ENCODE measurements around the gene RPS19BP1. TPM values are rescaled to one million over a fixed set of nuclear protein-coding genes. Genes with fewer than 3 reads are reported as not detected.

RPS19BP1 gene, protein sequence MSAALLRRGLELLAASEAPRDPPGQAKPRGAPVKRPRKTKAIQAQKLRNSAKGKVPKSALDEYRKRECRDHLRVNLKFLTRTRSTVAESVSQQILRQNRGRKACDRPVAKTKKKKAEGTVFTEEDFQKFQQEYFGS
- total RNA-seq, result 100 to 1,000 TPM; 186 to 264 TPM

DNA sequence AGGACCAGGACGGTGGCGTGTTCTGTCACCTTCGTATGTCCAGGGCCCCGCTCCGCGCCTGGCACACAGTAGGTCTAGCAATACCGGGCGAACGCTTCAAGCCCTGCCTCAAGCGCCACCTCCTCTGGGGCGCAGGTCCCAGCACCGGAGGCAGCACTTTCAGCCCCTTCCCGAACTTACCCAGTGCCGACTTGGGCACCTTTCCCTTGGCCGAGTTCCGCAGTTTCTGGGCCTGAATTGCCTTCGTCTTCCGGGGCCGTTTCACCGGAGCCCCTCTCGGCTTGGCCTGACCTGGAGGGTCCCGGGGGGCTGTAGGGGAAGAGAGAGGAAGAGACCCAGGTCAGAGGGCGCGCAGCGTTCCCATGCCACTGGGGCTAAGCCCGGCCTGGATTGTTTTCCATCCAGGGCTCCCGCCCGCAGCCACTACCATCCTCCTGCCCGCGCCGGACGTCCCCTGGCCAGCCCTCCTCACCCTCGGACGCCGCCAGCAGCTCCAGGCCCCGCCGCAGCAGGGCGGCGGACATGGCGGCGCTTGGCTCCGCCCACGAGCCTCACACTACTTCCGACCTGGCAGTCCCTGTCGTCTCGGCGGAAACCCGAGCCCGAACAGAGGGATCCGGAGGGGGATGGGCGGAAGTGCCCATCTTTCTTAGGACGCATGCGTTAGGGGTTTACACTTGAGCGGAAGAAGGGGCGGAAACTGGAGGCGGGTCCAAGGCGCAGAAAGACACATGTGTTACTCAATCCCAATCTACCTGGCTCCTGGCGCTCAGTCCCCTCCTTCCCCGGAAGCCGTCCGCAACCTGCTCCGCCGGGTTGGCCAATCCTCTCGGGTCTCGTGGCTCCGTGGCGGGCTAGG is at the start of gene RPS19BP1:
Gene RPS19BP1, minus strand, starts transcription at position 534 of the 859 bp plus-strand sequence. Its CDS starts 10 bp downstream, at position 524.
- under 1% methylated on average over 57 of the region's 67 CpGs for WGBS
- Histone ChIP-seq H3K4me1 (replicated peaks) (peaks cover 34% of the 10 kb centered on the region), H3K27me3 (replicated peaks; ENCODE audit: insufficient read depth) (no peaks in the 10 kb centered on the region), H3K4me3 (peak within 1 kb of the TSS; percentile 63 to 94), H3K9me3 (no peaks in the 10 kb centered on the region), H3K27ac (peak within 1 kb of the TSS; percentile 85 to 90), H3K36me3 (peaks cover 0 to 5% of the 10 kb centered on the region in 2 donors)
- intact Hi-C loops (cut with DNase I), result loop anchor here (5.0 to 10.0 kb wide), 2 partner anchors 510 to 812 kb away; partner anchors contain the start of gene ADSL
- TF ChIP-seq POLR2AphosphoS5 (IDR thresholded peaks at IDR 0.05) (peak; percentile 100), CTCF (IDR thresholded peaks at IDR 0.05) (peak in 1 of 4 experiments; percentile 20), POLR2A (IDR thresholded peaks at IDR 0.05) (peak; percentile 87)
- DNase-seq (ENCODE audit: low spot score), result peak; percentile 100

DNA sequence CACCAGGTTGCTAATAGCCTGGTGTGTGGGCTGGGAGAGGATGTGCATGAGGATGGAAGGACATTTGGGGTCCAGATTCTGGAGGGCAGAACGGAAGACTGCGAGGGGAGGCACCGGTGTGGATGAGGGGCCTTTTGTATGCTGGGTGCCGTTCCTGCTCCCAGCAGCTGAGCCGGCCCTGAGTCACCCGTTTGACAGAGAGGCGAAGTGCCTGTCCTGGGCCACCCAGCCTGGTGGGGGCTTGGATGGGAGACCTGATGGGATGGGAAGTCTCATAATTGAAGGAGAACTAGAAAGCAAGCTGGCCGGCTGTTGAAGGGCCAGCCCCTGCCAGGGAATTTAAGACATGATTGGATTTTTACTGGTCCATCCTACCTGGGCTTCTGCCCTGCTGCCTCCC is 48.8 kb upstream of the RPS19BP1 start:
- H3K27ac ChIP-seq, result no peak overlapping the region
- no peaks in the 10 kb centered on the region for H3K9me3 ChIP-seq
- intact Hi-C loops (cut with DNase I), result no loop called here
- H3K36me3 ChIP-seq, result no peaks in the 10 kb centered on the region
- 95% methylated on average over 8 of the region's 8 CpGs for WGBS
- TF ChIP-seq POLR2A (IDR thresholded peaks at IDR 0.05) (no peak), CTCF (IDR thresholded peaks at IDR 0.05) (no peak), POLR2AphosphoS5 (IDR thresholded peaks at IDR 0.05) (no peak)
- no peaks in the 10 kb centered on the region for H3K27me3 ChIP-seq (replicated peaks; ENCODE audit: insufficient read depth)
- no peak for DNase-seq (ENCODE audit: low spot score)
- H3K4me1 ChIP-seq (replicated peaks), result no peaks in the 10 kb centered on the region
- H3K4me3 ChIP-seq, result no peak overlapping the region

DNA sequence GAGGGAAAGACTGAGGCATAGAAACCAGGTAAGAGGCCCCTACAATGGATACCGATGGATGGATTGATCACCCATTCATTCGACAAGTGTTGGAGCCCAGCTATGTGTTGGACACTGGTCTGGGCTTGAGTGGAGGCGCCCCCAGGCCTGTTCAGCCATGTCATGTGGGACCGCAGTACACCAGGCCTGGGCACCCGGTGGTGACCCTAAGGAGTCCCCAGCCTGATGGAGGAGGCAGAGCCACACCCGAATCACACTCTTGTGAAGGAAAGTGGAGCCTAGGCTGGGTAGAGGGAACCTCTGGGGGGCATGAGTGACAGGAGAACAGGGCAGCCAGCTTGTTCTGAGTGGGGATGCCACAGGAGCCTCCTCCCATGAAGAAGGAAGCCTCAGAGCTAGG is 48.2 kb upstream of the RPS19BP1 start:
- H3K9me3 ChIP-seq, result no peaks in the 10 kb centered on the region
- no peak for DNase-seq (ENCODE audit: low spot score)
- H3K4me1 ChIP-seq (replicated peaks), result no peaks in the 10 kb centered on the region
- H3K27ac ChIP-seq, result no peak overlapping the region
- intact Hi-C loops (cut with DNase I), result no loop called here
- H3K36me3 ChIP-seq, result no peaks in the 10 kb centered on the region
- no peaks in the 10 kb centered on the region for H3K27me3 ChIP-seq (replicated peaks; ENCODE audit: insufficient read depth)
- TF ChIP-seq CTCF (IDR thresholded peaks at IDR 0.05) (no peak), POLR2AphosphoS5 (IDR thresholded peaks at IDR 0.05) (no peak), POLR2A (IDR thresholded peaks at IDR 0.05) (no peak)
- 97% methylated on average over 6 of the region's 6 CpGs for WGBS
- no peak overlapping the region for H3K4me3 ChIP-seq

- WGBS, result 79% methylated on average over 5 of the region's 5 CpGs
- Histone ChIP-seq H3K27me3 (replicated peaks; ENCODE audit: insufficient read depth) (no peaks in the 10 kb centered on the region), H3K9me3 (no peaks in the 10 kb centered on the region), H3K27ac (no peak overlapping the region), H3K36me3 (no peaks in the 10 kb centered on the region), H3K4me3 (no peak overlapping the region), H3K4me1 (replicated peaks) (no peaks in the 10 kb centered on the region)
- TF ChIP-seq POLR2A (IDR thresholded peaks at IDR 0.05), result no peak
- TF ChIP-seq POLR2AphosphoS5 (IDR thresholded peaks at IDR 0.05), result no peak
- no peak for TF ChIP-seq CTCF (IDR thresholded peaks at IDR 0.05)
- intact Hi-C loops (cut with DNase I), result no loop called here
- no peak for DNase-seq (ENCODE audit: low spot score)
Measured at GRCh38 chr22:39580006-39580441, 47.5 kb upstream of the RPS19BP1 start.
